K562 (cell line): ENCODE measurements around the gene FBN3.

Experiments
- CHD7 ChIP-seq: fragments of 200-600 bp; sonication (generic); IDR thresholded peaks from one replicate; pipeline ENCODE4 v1.6.1; 2012; ENCODE audit warnings: mild to moderate bottlenecking, low read depth, low read length, inconsistent platforms
- CREB5 ChIP-seq: fragments of 250-450 bp; sonication (Bioruptor Pico); IDR thresholded peaks from 2 replicates; pipeline ENCODE4 v1.5.0; 2020; ENCODE audit warnings: mild to moderate bottlenecking
- FOXA1 ChIP-seq: fragments of 450-650 bp; IDR thresholded peaks from 2 replicates; pipeline ENCODE4 v1.6.1; 2016; ENCODE audit warnings: mild to moderate bottlenecking, borderline replicate concordance
- HNRNPK ChIP-seq: fragments of 200-400 bp; formaldehyde crosslinking; IDR thresholded peaks from one replicate; pipeline ENCODE4 v1.6.1; 2018; ENCODE audit warnings: mild to moderate bottlenecking, low read depth, low read length; ENCODE audit not compliant: poor library complexity, severe bottlenecking
- POLR2G ChIP-seq: fragments of 200-400 bp; formaldehyde crosslinking; IDR thresholded peaks from 2 replicates; pipeline ENCODE4 v1.6.1; 2017; ENCODE audit warnings: low read depth, mild to moderate bottlenecking, antibody characterized with exemption, low read length, moderate library complexity
- TF ChIP-seq, protein P1 (sequence below): sonication (generic); formaldehyde crosslinking; IDR thresholded peaks from 2 replicates; pipeline ENCODE4 v1.8.1; 2022; ENCODE audit warnings: missing genetic modification reagents

- TF ChIP-seq POLR2G (no peak), HNRNPK (no peak), CHD7 (no peak), CREB5 (CRISPR knock-in tag) (no peak), FOXA1 (no peak)
- TF ChIP-seq, protein P1, sequence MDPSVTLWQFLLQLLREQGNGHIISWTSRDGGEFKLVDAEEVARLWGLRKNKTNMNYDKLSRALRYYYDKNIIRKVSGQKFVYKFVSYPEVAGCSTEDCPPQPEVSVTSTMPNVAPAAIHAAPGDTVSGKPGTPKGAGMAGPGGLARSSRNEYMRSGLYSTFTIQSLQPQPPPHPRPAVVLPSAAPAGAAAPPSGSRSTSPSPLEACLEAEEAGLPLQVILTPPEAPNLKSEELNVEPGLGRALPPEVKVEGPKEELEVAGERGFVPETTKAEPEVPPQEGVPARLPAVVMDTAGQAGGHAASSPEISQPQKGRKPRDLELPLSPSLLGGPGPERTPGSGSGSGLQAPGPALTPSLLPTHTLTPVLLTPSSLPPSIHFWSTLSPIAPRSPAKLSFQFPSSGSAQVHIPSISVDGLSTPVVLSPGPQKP (CRISPR knock-in tag), result no peak
Measured at GRCh38 chr19:8147582-8147978, 1.8 kb downstream of the FBN3 start.
